GM19438 (cell line): ENCODE results near the gene FBXL2.
"Not testable (repeated sequence)": the region's sequence is repeated elsewhere in the genome, so short reads cannot be mapped to it uniquely, and the experiment has no call there.

ENCODE experiments used
- ATAC-seq: cut with Tn5 transposase; IDR thresholded peaks from one replicate; pipeline ENCODE4 v1.9.1; 2021; ENCODE audit warnings: low read depth; ENCODE audit not compliant: unreplicated experiment

FBXL2 gene

GRCh38 chr3:33425453-33425852, 148.2 kb downstream of the FBXL2 start:
- no peak for ATAC-seq

DNA sequence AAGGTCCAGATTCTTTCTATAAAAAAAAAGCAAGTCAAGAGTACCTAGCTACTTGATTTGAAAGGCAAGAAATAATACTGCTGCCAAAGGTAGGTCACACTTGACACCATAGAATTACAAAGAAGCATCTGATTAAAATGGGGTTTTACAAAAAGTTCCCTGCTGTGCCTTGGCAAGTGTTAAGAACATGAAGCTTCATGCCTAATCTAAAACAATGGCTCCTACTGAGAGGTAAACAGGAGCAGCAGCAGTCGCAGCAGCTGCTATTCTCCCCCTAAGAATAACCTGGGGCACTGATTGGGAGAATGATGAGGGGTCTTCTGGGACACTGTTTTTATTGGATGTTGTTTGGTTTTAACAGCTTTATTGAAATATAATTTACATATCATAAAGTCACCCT, 148.8 kb downstream of the FBXL2 start:
- ATAC-seq = no peak

GRCh38 chr3:33426630-33427317, 149.5 kb downstream of the FBXL2 start:
- ATAC-seq = no peak

- ATAC-seq = no peak
These were observed 151.5 kb downstream of the FBXL2 start for GRCh38 chr3:33428734-33429133.

DNA sequence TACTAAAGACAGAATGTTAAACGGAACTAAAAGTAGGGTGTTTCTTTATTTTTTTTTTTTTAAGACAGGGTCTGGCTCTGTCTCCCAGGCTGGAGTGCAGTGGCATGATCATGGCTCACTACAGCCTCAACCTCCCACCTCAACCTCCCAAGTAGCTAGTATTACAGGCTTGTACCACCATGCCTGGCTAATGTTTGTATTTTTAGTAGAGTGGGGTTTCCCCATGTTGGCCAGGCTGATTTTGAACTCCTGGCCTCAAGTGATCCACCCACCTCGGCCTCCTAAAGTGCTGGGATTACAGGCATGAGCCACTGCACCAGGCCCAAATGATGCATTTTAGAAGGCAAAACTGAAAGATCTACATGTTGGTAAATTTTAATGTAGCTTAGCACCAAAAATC, 152.1 kb downstream of the FBXL2 start:
- ATAC-seq = not testable (repeated sequence)

- no peak for ATAC-seq
These were observed 152.8 kb downstream of the FBXL2 start for GRCh38 chr3:33430061-33430460.

- no peak for ATAC-seq
These were observed 153.3 kb downstream of the FBXL2 start for GRCh38 chr3:33430571-33430970.

DNA sequence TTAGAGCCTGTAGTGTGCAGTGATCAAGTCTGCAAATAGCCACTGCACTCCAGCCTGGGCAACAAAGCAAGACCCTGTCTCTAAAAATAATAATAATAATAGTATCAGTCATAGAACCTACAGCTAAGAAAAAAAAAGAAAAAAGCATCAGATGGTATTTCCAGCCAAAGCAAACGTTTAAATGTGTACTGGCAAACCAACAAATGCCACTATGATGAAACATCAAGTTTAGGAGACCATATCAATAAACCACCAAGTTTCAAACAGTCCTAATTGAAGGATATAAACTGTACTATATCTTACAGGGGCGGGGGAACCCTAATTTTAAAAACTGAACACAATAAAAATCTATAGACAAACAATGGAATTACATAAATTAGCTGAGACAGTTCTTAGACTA, 156.6 kb downstream of the FBXL2 start:
- no peak for ATAC-seq
